GM13977 (cell line): ENCODE measurements around the gene MAPK8IP3.

Experiments
- DNase-seq: peaks from one replicate; pipeline ENCODE4 v3.0.0; 2012; ENCODE audit warnings: low spot score
- in situ Hi-C: fragments of 300-500 bp; cut with MboI; formaldehyde crosslinking; loops from one replicate; pipeline ENCODE4 v1.12.0; 2022; ENCODE audit warnings: low sequenced_read_pairs, low pct_unique_long_range_greater_than_20kb, mixed read lengths, inconsistent platforms; ENCODE audit not compliant: unreplicated experiment
- TF ChIP-seq, protein P1 (sequence below): IDR thresholded peaks from 2 replicates; pipeline ENCODE4 v1.5.1; 2012; ENCODE audit warnings: mild to moderate bottlenecking, control low read depth; ENCODE audit not compliant: insufficient read depth; ENCODE audit errors: extremely low read depth, missing control alignments

Gene MAPK8IP3

DNA sequence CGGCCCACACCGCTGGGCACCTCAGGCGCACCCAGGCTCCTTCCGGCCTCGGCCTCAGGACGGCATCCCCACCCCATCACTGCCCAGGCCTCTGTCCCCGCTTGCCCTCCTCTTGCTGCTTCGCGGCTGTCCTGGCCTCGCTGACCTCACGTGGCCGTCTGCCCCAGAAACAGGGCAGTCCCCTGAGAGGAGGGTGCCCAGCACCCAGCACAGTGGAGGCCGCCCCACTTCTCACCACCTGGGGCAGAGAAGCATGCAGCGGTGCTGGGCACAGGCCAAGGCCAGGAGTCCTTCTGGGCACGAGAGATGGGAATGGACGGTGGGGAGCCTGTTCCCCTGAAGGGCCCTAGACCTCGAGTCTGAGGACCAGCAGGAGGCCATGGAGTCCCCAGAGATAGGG is 111.7 kb downstream of the MAPK8IP3 start:
- TF ChIP-seq, protein P1, sequence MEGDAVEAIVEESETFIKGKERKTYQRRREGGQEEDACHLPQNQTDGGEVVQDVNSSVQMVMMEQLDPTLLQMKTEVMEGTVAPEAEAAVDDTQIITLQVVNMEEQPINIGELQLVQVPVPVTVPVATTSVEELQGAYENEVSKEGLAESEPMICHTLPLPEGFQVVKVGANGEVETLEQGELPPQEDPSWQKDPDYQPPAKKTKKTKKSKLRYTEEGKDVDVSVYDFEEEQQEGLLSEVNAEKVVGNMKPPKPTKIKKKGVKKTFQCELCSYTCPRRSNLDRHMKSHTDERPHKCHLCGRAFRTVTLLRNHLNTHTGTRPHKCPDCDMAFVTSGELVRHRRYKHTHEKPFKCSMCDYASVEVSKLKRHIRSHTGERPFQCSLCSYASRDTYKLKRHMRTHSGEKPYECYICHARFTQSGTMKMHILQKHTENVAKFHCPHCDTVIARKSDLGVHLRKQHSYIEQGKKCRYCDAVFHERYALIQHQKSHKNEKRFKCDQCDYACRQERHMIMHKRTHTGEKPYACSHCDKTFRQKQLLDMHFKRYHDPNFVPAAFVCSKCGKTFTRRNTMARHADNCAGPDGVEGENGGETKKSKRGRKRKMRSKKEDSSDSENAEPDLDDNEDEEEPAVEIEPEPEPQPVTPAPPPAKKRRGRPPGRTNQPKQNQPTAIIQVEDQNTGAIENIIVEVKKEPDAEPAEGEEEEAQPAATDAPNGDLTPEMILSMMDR = no peak
- no peak for DNase-seq
- in situ Hi-C loops = no loop called here

DNA sequence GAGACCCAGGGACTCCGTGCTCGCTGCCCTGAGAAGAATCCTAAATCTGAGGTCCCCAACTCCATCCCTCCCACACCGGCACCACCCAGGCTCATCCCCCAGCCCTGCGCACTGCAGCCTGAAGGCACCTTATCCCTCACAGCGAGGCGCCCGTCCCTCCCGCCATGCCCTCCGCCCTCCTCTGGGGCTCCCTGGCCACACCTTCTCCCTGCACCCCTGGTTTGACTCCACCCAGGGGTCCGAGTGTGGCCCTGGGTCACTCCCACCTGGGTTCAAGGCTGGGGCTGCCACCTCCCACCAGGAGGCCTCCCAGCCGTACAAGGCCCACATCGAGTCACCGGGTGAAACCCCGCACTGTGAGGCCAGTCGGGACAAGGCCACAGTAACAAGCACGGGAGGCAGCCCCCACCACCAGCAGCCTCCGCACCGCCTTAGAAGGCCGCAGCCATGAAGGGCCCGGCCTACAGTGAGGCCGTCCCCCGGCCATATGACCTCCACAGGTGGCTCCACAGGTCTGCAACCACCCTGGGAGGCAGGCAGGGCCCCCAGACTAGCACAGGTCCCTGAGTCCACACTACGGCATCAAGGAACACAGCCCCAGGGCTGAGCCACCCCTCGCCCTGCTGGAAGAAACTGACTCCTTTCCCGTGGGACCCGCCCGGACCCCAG is 112.3 kb downstream of the MAPK8IP3 start:
- in situ Hi-C loops = no loop called here
- TF ChIP-seq, protein P1 = no peak
- DNase-seq = no peak

DNA sequence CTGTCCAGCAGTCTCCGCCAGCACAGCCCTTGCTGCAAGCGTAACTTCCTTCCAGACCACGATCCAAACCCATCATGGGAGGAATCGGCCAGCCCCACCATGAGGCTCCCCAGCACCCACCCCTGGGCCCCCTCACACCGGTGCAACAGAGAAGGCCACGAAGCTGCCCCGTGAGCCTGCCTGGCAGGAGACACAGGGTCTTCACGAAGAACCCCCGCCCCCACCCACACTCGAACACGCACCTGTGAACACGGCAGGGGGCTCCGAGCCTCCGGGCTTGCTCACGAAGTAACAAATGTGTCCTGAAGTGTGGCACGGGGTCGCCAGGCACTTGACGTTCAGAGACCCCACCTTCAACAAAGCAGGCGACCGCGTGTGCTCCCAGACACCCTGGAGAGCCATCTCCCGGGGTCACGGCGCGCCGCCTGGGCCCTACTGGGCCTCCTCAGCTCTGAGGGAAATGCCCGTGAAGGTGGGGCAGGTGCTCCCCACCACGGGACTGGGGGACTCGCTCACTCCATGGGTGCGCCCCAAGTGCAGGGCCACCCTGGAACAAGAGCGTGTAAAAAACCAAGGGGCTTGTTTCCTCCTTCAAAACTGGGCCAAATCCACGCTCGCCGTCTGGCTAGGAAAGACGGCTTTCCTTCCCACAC is 113.0 kb downstream of the MAPK8IP3 start:
- TF ChIP-seq, protein P1 = no peak
- in situ Hi-C loops = no loop called here

DNA sequence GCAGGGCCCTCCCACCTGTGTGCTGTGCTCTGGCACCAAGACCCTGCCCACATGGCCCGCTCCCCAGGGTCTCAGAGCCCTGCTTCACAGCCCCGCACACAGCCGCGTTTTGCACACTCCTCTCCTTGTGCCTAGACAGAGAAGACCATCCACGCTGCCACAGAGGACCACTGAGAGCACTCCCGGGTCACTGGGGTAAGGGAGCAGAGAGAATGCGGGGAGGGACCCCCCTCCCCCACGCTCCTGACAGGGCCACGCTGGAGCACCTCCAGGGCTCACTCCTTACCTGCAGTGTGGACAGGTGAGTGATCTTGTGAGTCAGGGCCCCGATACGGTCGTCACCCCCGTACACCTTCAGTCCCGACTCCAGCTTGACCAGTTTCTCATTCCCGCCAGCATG is 113.6 kb downstream of the MAPK8IP3 start:
- TF ChIP-seq, protein P1 = no peak
- in situ Hi-C loops = no loop called here

More for the DNA sequence above, 113.0 kb downstream of the MAPK8IP3 start:
- DNase-seq = no peak

More for the DNA sequence above, 113.6 kb downstream of the MAPK8IP3 start:
- no peak for DNase-seq
